ENCODE measurements around the gene TMEM182.

Gene TMEM182

GRCh38 chr2:102749938-102750337, 11.9 kb upstream of the TMEM182 start:
- Histone ChIP-seq H3K4me1 (ENCODE audit: control insufficient read depth, insufficient read depth, low read length) (no peaks in the 10 kb centered on the region), H3K9me3 (ENCODE audit: control insufficient read depth, insufficient read depth, low read depth, low read length) (no peaks in the 10 kb centered on the region), H3K36me3 (ENCODE audit: control insufficient read depth in 2 of 2, insufficient read depth in 1 of 2, low read length in 2 of 2) (no peaks in the 10 kb centered on the region), H3K4me3 (ENCODE audit: low read depth, low read length) (no peak overlapping the region), H3K27ac (ENCODE audit: extremely low read depth, low read depth, low read length) (no peak overlapping the region)
- TF ChIP-seq ZNF202 (tag by site-specific recombination; IDR thresholded peaks at IDR 0.05; ENCODE audit: borderline replicate concordance) = no peak
- no peak for TF ChIP-seq ZNF223 (tag by site-specific recombination; IDR thresholded peaks at IDR 0.05)
- no peak for TF ChIP-seq ZNF510 (tag by site-specific recombination; IDR thresholded peaks at IDR 0.05; ENCODE audit: insufficient replicate concordance)
- no peak for TF ChIP-seq ZNF830 (tag by site-specific recombination; IDR thresholded peaks at IDR 0.05; ENCODE audit: low read depth)
- no peak for TF ChIP-seq ZNF654 (tag by site-specific recombination; IDR thresholded peaks at IDR 0.05; ENCODE audit: low read depth)
- no peak for TF ChIP-seq ZNF266 (tag by site-specific recombination; IDR thresholded peaks at IDR 0.05; ENCODE audit: low read depth)
- TF ChIP-seq ZNF26 (tag by site-specific recombination; IDR thresholded peaks at IDR 0.05) = no peak
- no peak for TF ChIP-seq ZNF544 (tag by site-specific recombination; IDR thresholded peaks at IDR 0.05)
- no peak for TF ChIP-seq SP7 (tag by site-specific recombination; IDR thresholded peaks at IDR 0.05)
- no peak for TF ChIP-seq ZNF449 (tag by site-specific recombination; IDR thresholded peaks at IDR 0.05)
- TF ChIP-seq GLIS2 (tag by site-specific recombination; IDR thresholded peaks at IDR 0.05) = no peak
- TF ChIP-seq ZNF37A (tag by site-specific recombination; IDR thresholded peaks at IDR 0.05) = no peak
- ChIA-PET CTCF (interaction anchor here (5.5 to 6.4 kb wide), 2 partner anchors 14 to 55 kb away, joined by 49 to 65 read pairs; partner anchors contain the start of gene TMEM182), POLR2A (no interaction called here)

DNA sequence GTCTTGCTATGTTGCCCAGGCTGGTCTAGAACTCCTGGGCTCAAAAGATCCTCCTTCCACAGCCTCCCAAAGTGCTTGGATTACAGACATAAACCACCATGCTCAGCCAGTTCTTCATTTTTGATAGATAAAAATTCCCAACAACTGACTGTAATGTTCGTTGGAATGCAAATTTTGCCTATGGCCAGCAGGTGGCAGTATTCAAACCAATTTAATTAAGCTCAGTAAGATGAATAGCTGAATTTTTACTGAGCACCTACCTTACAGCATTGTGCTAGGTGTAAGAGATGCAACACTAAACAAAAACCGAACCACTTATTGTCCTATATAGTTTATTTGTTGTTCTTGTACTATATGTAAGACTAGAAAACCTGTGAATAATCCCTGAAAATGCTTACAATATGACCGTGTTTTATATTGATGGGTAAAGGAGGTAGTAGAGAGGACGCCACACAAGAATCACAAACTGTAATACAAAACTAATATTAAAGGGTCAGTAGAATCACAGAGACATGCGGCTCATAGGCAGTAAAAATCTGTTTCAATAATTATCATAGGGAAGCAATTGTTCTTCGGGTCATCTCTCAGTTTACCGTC, 8.2 kb upstream of the TMEM182 start:
- H3K36me3 ChIP-seq (ENCODE audit: control insufficient read depth in 2 of 2, insufficient read depth in 1 of 2, low read length in 2 of 2) = no peaks in the 10 kb centered on the region
- H3K9me3 ChIP-seq (ENCODE audit: control insufficient read depth, insufficient read depth, low read depth, low read length) = no peaks in the 10 kb centered on the region
- H3K27ac ChIP-seq (ENCODE audit: extremely low read depth, low read depth, low read length) = no peak overlapping the region
- no peaks in the 10 kb centered on the region for H3K4me1 ChIP-seq (ENCODE audit: control insufficient read depth, insufficient read depth, low read length)
- no peak overlapping the region for H3K4me3 ChIP-seq (ENCODE audit: low read depth, low read length)
- ChIA-PET POLR2A (no interaction called here), CTCF (interaction anchor here (0.6 to 6.4 kb wide), 30 partner anchors 10 to 273 kb away, joined by 3 to 65 read pairs (median 5); partner anchors contain the start of gene TMEM182)
- peak; percentile 36 for TF ChIP-seq ZNF654 (tag by site-specific recombination; IDR thresholded peaks at IDR 0.05; ENCODE audit: low read depth)
- peak; percentile 73; the same call in 1 of the 2 replicates for TF ChIP-seq ZNF664 (tag by site-specific recombination; IDR thresholded peaks at IDR 0.05)
- TF ChIP-seq BCL6B (tag by site-specific recombination; IDR thresholded peaks at IDR 0.05) = no peak

DNA sequence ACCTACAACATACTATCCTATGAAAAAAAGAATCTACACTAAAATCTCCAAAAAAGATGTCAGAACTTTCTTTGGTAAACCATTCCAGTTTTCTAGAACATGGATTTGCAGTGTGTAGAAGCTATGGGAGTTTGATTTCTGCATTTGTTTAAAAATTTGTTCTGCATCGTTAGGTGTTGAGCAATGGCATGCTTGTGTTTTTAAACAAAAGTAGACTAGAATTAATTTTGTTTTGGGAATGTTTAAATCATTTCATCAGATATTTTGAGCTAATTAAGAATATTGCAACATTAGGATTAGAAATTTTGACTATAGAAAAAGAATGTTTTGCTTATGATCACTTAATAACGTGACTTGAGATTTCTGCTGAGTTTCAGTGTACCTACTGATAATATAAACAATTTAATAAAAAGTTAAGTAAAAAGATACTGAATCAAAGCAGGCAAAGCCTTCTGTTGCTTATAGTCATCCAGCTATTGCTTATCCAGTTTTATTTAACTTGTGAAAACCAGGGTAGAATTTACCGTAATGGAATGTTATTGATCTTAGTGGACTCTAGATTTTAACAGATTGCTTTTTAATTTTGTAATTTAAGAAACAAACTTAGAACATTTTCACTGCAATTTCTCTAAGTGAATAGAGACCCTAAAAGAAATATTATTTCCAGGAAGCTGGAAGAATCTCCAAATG, 7.2 kb upstream of the TMEM182 start:
- Histone ChIP-seq H3K27ac (ENCODE audit: extremely low read depth, low read depth, low read length) (no peak overlapping the region), H3K4me1 (ENCODE audit: control insufficient read depth, insufficient read depth, low read length) (no peaks in the 10 kb centered on the region), H3K36me3 (ENCODE audit: control insufficient read depth in 2 of 2, insufficient read depth in 1 of 2, low read length in 2 of 2) (no peaks in the 10 kb centered on the region), H3K9me3 (ENCODE audit: control insufficient read depth, insufficient read depth, low read depth, low read length) (no peaks in the 10 kb centered on the region), H3K4me3 (ENCODE audit: low read depth, low read length) (no peak overlapping the region)
- TF ChIP-seq ZBTB17 (tag by site-specific recombination; IDR thresholded peaks at IDR 0.05) (no peak), REPIN1 (tag by site-specific recombination; IDR thresholded peaks at IDR 0.05; ENCODE audit: low read depth) (no peak), PRDM1 (tag by site-specific recombination; IDR thresholded peaks at IDR 0.05) (no peak), ZNF239 (tag by site-specific recombination; IDR thresholded peaks at IDR 0.05) (no peak), ZNF510 (tag by site-specific recombination; IDR thresholded peaks at IDR 0.05; ENCODE audit: insufficient replicate concordance) (no peak)
- ChIA-PET POLR2A (no interaction called here), CTCF (interaction anchor here (0.6 to 6.4 kb wide), 11 partner anchors 9 to 152 kb away, joined by 3 to 65 read pairs (median 4); partner anchors contain the start of gene TMEM182)

Data from HEK293 (cell line).